T-helper 22 cell (primary cell): ENCODE data around the gene ANAPC13.
A peak's percentile ranks its signal among the peaks of the same experiment; 100 is the strongest.

Experiments used
- DNase-seq: peaks from one replicate; pipeline ENCODE4 v3.0.0-alpha.2; 2020; ENCODE audit warnings: low read depth

ANAPC13 gene, protein sequence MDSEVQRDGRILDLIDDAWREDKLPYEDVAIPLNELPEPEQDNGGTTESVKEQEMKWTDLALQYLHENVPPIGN

DNA sequence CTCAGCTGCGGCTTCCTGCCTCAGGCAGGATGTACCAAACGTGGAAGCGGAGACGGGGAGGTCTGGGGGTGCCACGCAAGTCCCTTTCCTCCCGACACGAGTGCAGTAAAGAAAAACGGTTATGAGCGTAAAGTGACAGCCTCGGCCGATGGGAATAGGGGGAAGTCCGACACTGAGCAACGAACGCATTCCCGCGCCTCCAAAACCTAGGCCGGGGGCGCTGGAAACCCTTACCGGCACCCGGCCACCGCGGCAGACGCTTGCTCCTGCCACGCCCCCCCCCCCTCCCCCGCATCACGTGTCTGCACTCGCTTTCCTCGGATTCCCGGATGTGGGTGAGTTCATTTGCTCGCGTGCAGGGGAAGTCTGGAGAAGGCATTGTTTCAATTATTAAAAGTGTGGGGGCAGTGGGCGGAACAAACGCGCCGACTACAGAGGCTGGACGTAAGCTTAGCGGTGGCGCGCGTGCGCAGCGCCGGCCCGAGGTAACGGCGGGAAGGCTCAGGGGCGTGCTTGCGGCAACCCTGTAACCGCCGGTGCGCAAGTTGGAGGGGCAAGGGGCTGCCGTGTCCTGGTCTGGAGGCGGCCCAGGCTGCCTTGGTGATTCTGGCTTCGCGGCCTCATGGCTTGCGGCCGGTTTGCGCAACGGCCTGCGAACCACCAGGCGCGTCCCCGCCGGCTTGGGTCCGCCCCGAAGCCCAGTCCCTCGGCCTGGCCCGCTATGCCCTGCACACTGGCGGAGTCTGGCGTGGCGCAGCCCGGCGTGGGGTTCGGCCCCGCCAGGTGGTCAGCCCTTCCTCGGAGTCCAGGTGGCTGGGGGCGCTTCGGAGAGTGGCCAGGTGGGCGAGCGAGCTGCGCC is at the start of gene ANAPC13, which contains the start of gene CEP63:
ANAPC13 (minus strand) TSS at position 268 of the 859 bp plus-strand sequence. CDS start 3,081 bp downstream, outside the sequence.
CEP63 (plus strand) TSS at position 340 of the 859 bp plus-strand sequence. CDS start 9,264 bp downstream, outside the sequence.
- peak; percentile 93 for DNase-seq

DNA sequence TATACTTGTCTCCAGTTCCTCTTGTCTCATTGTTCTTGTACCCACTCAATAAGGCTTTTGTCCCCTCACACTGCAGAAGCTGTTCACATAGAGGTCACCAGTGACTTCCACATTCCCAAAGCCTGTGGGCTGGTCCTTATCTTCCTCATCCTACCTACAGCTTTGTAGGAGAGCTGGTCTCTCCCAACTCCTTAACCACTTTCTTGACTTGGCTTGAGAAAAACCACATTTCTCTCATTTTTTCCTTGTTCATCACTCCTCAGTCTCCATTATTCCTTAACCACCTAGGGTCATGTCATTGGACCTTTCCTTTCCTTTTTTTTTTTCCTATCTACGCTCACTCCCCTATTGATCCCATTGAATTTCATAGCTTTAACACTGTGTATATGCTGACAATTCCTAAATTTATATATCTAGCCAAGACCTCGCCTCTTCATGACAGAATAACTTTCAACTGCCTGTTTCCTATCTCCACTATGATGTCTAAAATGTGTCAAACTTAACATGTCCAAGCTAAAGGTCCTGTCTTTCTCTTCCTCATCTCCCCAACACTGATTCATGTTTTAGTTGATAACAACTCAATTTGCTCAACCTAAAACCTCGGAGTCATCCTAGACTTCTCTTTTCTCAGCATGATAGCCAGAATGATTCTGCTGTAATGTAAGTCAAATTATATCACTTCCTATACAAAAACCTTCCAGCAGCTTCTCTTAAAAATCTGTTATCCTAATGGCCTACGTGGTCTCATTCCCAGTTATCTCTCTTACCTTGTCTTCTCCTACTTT is 49.6 kb upstream of the ANAPC13 start:
- no peak for DNase-seq

DNA sequence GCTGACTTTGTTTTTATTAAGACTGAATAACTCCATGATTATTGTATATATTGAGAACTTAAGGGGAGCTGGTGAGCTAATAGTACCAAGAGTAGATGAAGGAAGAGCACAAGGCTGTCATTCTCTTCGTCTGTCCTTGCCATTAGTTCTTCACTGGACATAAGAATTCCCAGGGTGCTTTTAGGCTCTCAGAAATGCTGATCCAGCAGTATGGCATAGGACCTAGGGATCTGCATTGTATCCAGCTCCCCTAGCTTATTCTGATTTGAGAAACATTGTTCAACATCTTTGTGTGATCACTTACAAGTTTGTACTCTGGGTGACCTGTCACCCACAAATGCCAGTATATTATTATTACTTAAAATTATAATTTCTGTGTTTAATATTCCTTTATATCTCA is 47.7 kb upstream of the ANAPC13 start:
- DNase-seq: no peak

DNA sequence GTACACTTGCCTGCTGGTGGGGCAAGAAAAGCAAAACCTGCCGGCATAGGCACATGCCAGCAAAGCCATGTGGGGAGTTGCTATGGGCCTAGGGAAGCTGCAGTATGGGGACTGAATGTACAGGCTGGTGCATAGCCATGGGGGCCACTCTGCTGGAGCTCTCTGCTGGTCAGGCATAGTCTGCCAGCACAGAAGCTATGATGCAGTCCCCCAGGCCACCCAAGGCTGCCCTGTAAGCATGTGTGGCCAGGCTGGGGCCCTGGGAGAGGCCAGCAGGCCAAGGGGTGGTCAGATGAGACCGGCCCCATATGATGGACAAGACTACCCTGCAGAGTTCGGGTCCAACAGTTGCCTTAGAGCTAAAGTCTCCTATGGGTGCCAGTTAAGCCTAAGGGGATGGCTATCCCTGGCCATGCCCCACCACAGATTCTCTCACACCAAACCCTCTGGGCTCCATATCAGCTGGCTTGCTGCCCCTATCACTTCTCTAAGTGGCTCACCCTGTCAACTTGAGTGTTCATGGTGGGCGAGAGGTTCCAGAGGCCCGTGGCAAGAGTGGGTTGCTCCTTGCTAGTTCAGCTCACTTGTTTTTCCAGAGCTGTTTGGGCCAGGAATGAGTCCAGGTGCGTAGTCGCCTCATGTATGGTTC is 41.9 kb upstream of the ANAPC13 start:
- no peak for DNase-seq

DNA sequence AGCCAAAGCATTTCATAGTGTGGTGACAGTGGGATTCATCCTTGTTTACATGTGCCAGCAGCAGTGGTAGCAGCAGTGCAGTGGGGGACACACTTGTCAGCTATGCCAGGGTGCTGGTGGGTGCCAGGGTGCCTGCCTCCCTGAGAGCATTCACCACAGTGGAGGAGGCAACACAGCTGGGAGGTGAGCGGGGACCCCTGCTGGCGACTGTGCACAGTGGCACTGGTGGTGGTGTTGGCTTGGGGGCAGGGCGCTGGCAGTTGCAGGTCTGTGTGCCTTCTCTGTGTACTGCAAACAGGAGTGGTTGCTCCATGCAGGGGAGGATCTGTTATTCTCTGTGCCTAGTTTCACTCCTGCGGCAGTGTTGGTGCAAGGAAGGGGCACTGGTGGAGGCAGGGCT is 41.3 kb upstream of the ANAPC13 start:
- no peak for DNase-seq

DNA sequence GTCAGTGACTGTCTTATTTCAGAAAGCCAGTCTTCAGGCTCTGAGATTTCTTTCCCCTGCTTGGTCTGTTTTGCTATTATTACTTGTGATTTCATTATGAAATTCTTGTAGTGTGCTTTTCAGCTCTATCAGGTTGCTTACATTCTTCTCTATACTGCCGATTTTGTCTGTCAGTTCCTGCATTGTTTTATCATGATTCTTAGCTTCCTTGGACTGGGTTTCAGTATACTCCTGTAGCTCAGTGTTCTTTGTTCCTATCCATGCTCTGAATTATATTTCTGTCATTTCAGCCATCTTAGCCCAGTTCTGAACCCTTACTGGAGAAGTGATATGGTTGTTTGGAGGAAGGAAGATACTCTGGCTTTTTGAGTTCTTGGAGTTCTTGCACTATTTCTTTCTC is 40.5 kb upstream of the ANAPC13 start:
- no peak for DNase-seq

DNA sequence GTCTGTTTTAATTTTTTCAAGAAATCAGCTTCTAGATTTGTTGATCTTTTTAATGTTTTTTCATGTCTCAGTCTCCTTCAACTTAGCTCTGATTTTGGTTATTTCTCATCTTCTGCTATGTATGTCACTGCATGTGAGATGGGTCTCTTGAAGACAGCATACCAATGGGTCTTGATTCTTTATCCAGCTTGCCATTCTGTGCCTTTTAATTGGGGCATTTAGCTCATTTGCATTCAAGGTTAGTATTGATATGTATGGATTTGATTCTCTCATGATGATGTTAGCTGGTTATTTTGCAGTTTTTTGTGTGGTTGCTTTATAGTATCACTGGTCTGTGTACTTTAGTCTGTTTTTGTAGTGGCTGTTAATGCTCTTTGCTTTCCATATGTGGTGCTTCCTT is 39.5 kb upstream of the ANAPC13 start:
- no peak for DNase-seq

DNA sequence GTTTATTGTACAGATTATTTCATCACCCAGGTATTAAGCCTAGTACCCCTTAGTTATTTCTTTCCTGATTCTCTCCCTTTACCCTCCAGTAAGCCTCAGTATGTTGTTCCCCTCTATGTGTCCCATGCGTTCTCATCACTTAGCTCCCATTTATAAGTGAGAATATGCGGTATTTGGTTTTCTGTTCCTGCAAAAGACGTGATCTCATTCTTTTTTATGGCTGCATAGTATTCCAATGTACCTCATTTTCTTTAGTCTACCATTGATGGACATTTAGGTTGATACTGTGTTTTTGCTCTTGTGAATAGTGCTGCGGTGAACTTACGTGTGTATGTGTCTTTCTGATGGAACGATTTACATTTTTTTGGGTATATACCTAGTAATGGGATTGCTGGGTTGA is 36.8 kb upstream of the ANAPC13 start:
- no peak for DNase-seq

DNA sequence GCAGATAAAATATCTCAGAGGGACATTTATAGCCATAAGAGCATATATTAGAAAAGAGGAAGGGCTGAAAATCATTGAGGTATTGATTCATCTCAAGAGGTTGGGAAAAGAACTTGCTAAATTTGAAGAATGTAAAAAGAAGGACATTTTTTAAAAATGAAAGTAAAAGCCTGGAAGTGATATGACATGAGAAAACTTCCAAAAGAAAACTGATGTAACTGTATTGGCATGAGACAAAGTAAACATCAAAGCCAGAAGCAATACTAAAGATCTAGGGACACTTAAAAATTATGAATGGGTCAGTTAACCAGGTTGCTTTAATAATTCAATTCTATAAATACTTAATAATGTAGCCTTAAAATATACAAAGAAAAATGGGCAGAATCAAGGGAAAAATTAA is 32.0 kb upstream of the ANAPC13 start:
- no peak for DNase-seq

DNA sequence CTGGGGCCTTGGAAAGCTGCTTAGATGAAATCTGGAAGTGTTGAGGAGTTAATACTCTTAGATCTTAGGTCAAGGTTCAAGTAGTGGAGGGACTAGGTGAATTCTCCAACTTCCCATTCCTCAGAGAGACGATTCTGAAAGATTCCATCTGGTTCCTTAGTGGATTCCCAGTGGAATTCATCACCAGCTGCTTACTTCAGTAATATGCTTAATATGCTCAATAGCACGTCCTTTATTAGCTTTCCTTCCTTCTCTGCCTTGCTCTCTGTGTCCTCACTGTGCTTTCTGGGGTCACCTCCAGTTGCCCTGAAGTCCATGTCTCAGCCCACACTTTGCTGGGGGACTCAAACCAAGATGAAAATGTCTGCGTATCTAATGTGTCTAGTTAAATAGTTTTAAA is 31.1 kb upstream of the ANAPC13 start:
- no peak for DNase-seq

DNA sequence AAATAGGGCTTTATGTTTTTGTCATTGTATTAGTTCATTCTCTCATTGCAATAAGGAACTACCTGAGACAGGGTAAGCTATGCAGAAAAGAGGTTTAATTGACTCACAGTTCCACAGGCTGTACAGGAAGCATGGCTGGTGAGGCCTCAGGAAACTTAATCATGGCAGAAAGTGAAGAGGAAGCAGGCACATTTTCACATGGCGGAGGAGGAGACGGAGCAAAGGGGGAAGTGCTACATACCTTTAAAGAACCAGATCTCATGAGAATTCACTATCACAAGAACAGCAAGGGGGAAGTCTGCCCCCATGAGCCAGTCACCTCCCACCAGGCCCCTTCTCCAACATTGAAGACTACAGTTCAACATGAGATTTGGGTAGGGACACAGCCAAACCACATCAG is 25.7 kb upstream of the ANAPC13 start:
- DNase-seq: no peak

DNA sequence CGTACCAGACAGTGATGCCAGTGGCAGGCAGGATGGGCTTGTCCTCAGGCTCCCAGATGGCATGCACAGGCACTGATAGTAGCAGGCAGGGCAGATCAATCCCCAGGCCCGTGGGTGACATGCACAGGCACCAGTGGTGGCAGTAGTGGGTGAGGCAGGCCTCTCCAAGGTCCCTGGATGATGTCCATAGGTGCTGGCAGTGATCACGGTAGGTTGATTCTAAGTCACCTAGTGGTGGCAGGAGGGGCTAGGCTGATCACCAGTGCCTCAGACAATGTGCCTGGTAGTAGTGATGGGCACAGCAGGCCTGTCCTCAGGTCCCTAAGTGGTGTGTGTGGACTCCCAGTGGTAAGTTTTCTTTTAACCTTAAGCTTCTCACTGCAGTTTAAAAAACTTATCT is 19.7 kb upstream of the ANAPC13 start:
- no peak for DNase-seq

DNA sequence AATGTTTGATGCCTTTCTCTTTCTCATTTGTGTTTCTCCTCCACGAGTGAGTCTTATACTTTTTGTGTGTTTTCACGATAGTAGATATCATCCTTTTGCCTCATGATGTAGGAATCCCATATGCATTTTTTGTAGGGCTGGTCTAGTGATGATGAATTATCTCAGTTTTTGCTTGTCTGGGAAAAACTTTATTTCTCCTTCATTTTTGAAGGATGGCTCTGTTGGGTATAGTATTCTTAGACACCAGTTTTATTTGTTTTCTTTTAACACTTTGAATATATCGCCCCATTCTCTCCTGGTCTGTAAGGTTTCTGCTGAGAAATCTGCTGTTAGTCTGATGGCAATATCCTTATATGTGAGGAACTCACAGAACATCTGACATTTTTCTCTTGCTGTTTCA is 18.3 kb upstream of the ANAPC13 start:
- no peak for DNase-seq

DNA sequence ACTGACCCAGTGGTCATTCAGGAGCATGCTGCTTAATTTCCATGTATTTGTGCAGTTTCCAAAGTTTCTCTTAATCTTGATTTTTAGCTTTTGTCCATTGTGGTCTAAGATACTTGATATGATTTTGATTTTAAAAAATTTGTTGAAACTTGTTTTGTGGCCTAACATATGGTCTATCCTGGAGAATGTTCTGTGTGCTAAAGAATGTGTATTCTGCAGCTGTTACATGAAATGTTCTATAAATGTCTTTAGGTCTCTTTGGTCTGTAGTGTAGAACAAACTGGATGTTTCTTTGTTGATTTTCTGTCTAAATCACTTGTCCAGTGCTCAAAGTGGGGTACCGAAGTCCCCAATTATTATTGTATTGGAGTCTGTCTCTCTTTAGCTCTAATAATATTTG is 17.5 kb upstream of the ANAPC13 start:
- DNase-seq: no peak

DNA sequence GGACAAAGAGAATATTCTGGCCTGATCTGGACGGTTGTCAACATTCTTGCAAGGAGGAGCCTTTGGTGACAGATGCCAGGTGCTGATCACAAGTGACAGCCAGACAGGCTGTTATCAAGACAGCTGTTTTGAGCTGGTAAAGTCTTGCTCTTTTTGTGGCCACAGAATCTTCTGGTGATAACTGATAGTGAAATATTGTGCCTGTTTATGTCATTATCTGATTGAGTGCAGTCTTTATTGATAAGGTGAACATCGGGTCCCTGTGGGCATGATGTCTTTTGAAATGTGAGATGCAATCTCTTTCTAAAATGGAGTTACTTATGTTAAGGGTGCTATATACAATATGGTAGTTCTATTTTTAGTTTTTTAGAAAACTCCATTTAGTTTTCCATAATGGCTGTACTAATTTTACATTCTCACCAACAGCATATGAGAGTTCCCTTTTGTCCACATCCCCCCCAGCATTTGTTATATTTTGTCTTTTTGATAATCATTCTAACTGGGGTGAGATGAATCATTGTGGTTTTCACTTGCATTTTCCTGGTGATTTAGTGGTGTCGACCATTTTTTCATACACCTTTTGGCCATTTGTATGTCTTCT is 10.8 kb upstream of the ANAPC13 start:
- no peak for DNase-seq

DNA sequence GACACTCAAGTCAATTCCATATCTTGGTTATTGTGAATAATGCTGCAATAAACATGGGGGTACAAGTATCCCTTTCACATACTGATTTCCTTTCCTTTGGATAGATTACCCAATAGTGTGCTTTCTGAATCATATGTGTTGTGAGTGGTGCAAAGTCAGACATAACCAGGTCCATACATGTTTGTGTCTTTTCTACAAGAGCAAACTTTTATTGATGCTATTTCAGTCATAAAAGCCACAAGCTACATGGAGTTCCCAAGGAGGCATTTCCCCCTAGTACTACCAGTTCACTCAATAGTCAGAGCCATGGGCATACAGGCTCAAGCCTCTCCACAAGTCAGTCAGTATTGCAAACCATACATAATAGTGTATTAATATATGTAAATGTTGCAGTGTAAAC is 10.2 kb upstream of the ANAPC13 start:
- no peak for DNase-seq

DNA sequence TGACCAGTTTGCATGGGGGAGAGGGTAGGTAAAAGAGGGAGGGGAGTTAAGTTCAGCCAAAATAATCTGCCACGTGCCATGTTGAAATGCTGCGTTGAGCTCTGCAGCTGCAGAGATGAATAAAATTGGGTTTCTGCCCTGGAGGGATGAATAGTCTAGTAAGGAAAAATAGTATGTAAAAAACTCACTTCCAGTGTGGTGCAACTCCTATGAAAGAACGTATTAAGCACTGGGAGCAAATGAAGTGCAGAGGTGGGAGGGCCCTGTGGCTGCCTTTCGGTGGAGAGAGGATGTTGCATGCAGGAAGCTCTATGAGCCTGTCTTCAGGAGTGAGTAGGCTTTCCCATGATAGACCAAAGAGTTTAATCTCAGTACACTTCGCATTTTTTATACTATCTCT is 8.7 kb upstream of the ANAPC13 start:
- no peak for DNase-seq

DNA sequence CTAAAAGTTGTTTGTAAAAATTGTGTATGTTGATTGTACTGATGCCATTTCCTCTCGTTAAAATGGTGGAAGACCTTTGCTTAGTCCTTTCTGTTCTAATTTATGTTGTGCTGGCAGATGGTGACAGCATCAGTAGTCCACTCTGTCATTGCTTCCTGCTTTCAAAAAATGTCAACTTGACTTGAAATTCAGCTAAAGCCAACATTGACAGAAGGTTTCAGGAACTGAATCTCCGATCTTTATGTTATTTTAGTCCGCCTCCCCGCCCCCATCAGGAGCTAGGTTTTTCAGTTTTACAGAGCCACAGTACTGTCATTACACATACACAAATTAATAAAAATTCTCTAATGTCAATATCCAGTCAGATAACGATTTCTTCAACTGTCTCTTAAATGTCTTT is 1.6 kb upstream of the ANAPC13 start:
- no peak for DNase-seq

DNA sequence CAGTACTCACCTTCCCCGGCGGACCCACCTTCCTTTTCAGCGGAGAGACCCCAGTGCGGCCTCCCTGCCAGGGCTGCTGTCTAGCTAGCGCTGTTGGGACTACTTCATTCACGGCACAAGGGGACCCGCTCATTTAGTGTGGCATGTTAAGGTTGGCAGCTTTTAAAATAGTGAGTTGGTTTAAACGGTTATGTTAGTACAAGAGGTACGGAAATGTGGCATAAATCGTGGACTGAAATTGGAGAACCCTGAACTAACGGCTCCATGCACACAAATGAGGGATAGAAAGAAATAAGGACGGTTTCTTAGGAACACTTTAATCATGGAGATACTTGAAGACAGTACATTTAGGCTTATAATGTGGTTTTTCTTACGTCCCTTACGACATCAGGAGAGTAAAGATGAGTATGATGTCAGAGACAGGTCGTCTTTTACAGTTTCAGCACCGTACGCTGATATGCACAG is 824 bp upstream of the ANAPC13 start:
- DNase-seq: peak; percentile 5

DNA sequence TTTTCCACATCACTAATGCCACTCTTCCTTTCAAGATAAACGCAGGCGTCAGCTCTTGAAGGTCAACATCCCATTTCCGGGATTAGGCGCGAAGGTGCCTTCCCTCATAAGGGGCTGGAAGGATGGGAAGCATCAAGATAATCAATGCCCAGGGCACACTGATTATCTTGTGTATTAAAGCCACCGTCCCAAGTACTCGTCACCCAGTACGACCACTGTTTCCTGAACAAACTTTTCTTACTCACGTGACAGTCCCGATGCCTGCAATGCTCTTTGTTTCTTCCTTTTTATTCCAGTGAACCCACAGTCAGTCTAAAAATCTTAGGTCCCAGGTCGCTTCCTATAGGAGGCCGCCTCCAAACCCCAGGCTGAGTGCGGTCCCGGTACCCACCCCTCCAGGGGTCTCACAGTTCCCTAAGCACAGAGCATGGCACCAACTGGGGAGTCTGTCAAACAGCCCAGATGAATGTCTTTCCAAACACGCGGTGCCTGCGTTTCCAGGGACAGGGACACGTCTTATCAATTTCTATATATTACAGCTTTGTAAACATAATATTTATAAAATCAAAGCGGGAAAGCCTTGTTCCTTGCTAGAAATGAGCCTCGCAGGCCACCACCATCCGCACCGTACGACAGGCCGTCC is 589 bp downstream of the ANAPC13 start:
- DNase-seq: no peak

DNA sequence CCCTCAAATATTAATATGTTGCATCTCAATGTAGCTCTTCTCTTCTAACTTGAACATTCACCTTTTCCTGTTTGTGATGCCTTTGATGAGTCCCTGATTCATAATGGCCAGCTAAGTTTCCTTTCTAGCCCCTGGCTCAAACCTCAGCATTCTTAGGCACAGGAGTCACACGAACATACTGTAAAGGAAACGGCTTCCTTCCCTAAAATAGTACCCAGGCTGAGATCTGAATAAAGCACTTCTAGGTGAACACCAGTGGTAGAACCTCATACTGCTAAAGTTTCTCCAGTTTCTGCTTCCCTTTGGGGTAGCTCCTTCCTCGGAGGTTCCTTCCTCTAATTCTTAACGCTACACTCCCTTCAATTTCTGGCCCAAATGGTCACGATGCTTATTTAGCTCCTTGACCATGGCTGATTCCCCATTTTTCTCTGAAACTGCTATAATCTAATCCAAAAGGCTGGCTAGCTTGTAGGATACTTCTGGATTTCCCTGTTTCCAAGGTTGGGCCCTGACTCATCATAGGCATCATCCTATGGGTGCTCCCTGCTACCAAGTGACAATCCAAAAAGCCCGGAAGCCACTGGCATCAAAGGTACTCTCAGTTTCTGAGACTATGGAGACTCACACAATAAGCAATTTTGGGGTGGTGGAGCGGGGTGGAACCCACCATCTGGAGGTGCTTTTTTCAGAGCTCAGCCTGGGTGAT is 2.4 kb downstream of the ANAPC13 start:
- no peak for DNase-seq
